Measurements from ENCODE around the gene WASF3. TPM values are rescaled to one million over a fixed set of nuclear protein-coding genes. Genes with fewer than 3 reads are reported as not detected.

The WASF3 gene
- total and polyA plus RNA-seq, 10 donors: 1.7 to 16.4 (median 8.4) TPM

DNA sequence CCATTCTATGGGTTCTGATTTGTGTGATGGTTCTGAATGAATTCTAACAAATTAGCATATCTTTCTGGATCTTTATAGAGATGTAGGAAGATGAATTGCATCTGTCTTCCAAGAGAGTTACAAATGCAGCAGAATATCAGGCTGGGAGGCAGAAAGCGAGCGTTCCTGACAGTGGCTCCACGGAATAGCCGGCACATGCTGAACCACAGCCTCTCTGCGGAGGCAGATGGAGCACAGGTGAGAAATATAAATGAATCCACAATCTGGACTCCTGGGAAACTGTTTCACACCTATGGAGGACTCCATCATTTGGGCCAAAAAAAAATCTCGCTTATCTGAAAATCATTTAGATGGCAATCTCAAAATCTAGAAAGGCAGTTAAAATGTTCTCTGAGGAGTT lies 34.5 kb upstream of the WASF3 start:
- no peak overlapping the region for H3K4me3 ChIP-seq
- WGBS, 5 donors: 90 to 96% (median 93%) methylated on average over 6 of the region's 6 CpGs
- no peak overlapping the region for H3K27ac ChIP-seq
- TF ChIP-seq POLR2A (IDR thresholded peaks at IDR 0.05) (no peak), POLR2AphosphoS5 (IDR thresholded peaks at IDR 0.05) (no peak)
- TF ChIP-seq, protein P1, sequence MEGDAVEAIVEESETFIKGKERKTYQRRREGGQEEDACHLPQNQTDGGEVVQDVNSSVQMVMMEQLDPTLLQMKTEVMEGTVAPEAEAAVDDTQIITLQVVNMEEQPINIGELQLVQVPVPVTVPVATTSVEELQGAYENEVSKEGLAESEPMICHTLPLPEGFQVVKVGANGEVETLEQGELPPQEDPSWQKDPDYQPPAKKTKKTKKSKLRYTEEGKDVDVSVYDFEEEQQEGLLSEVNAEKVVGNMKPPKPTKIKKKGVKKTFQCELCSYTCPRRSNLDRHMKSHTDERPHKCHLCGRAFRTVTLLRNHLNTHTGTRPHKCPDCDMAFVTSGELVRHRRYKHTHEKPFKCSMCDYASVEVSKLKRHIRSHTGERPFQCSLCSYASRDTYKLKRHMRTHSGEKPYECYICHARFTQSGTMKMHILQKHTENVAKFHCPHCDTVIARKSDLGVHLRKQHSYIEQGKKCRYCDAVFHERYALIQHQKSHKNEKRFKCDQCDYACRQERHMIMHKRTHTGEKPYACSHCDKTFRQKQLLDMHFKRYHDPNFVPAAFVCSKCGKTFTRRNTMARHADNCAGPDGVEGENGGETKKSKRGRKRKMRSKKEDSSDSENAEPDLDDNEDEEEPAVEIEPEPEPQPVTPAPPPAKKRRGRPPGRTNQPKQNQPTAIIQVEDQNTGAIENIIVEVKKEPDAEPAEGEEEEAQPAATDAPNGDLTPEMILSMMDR (IDR thresholded peaks at IDR 0.05 in 8 of 11, conservative IDR thresholded peaks at IDR 0.05 in 3 of 11): no peak
- peaks cover 0 to 6% (median 0%) of the 10 kb centered on the region in 8 donors for H3K9me3 ChIP-seq
- peaks cover 0 to 30% (median 0%) of the 10 kb centered on the region in 7 donors for H3K27me3 ChIP-seq (replicated peaks in 1 of 7)
- no peaks in the 10 kb centered on the region for H3K4me1 ChIP-seq
- intact Hi-C loops (cut with DNase I; ENCODE audit: low total_unique reads): no loop called here
- DNase-seq: no peak
- no peaks in the 10 kb centered on the region for H3K36me3 ChIP-seq

DNA sequence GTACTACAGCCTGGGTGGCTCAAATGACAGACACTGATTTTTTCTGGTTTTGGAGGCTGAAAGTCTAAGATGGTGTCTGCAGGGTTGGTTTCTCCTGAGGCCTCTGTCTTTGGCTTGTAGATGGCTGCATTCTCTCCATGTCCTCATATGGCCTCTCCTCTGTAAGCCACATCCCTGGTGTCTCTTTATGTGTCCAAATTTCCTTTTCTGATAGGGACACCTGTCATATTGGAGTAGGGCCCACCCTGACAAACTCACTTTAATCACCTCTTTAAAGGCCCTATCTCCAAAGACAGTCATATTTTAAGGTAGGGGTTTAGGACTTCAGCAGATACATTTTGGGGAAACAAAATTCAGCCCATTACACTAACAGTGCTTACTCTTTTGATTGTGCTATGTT lies 32.0 kb upstream of the WASF3 start:
- no peak for DNase-seq
- H3K4me1 ChIP-seq: no peaks in the 10 kb centered on the region
- H3K36me3 ChIP-seq: no peaks in the 10 kb centered on the region
- intact Hi-C loops (cut with DNase I; ENCODE audit: low total_unique reads): no loop called here
- H3K9me3 ChIP-seq: peaks cover 0 to 6% (median 0%) of the 10 kb centered on the region in 8 donors
- peaks cover 0 to 26% (median 0%) of the 10 kb centered on the region in 7 donors for H3K27me3 ChIP-seq (replicated peaks in 1 of 7)
- no peak overlapping the region for H3K27ac ChIP-seq
- H3K4me3 ChIP-seq: no peak overlapping the region
- TF ChIP-seq, protein P1 (IDR thresholded peaks at IDR 0.05 in 8 of 11, conservative IDR thresholded peaks at IDR 0.05 in 3 of 11): no peak
- TF ChIP-seq POLR2AphosphoS5 (IDR thresholded peaks at IDR 0.05) (no peak), POLR2A (IDR thresholded peaks at IDR 0.05) (no peak)

GRCh38 chr13:26526702-26527216 lies 30.7 kb upstream of the WASF3 start:
- Histone ChIP-seq H3K4me1 (no peaks in the 10 kb centered on the region), H3K27ac (no peak overlapping the region), H3K36me3 (no peaks in the 10 kb centered on the region), H3K9me3 (no peaks in the 10 kb centered on the region), H3K4me3 (no peak overlapping the region), H3K27me3 (replicated peaks in 1 of 7) (peaks cover 0 to 30% (median 0%) of the 10 kb centered on the region in 7 donors)
- intact Hi-C loops (cut with DNase I; ENCODE audit: low total_unique reads): no loop called here
- DNase-seq: no peak
- WGBS, 5 donors: 81 to 86% (median 84%) methylated on average over 2 of the region's 2 CpGs
- TF ChIP-seq POLR2A (IDR thresholded peaks at IDR 0.05): no peak
- TF ChIP-seq, protein P1 (IDR thresholded peaks at IDR 0.05 in 8 of 11, conservative IDR thresholded peaks at IDR 0.05 in 3 of 11): no peak
- no peak for TF ChIP-seq POLR2AphosphoS5 (IDR thresholded peaks at IDR 0.05)

- TF ChIP-seq, protein P1 (IDR thresholded peaks at IDR 0.05 in 8 of 11, conservative IDR thresholded peaks at IDR 0.05 in 3 of 11): no peak
- TF ChIP-seq POLR2AphosphoS5 (IDR thresholded peaks at IDR 0.05) (no peak), POLR2A (IDR thresholded peaks at IDR 0.05) (no peak)
- Histone ChIP-seq H3K9me3 (no peaks in the 10 kb centered on the region), H3K4me1 (no peaks in the 10 kb centered on the region), H3K27ac (no peak overlapping the region), H3K36me3 (no peaks in the 10 kb centered on the region), H3K27me3 (replicated peaks in 1 of 7) (peaks cover 0 to 41% (median 0%) of the 10 kb centered on the region in 7 donors), H3K4me3 (no peak overlapping the region)
- intact Hi-C loops (cut with DNase I; ENCODE audit: low total_unique reads): no loop called here
- WGBS, 5 donors: 16 to 48% (median 30%) methylated on average over 1 of the region's 1 CpG
- DNase-seq: no peak
Measured at GRCh38 chr13:26528527-26528926, 29.0 kb upstream of the WASF3 start.

All from spleen (tissue), 11 donors.